HG02938 (cell line): ENCODE data around the gene AHSG.
A peak's percentile ranks its signal among the peaks of the same experiment; 100 is the strongest.
"Not testable (repeated sequence)": the region's sequence is repeated elsewhere in the genome, so short reads cannot be mapped to it uniquely, and the experiment has no call there.

Experiments used
- ATAC-seq: cut with Tn5 transposase; IDR thresholded peaks from one replicate; pipeline ENCODE4 v1.9.1; 2021; ENCODE audit warnings: mild to moderate bottlenecking, moderate library complexity; ENCODE audit not compliant: unreplicated experiment

AHSG gene

GRCh38 chr3:186614597-186615483 lies 2.0 kb downstream of the AHSG start:
- peak; percentile 60 for ATAC-seq

DNA sequence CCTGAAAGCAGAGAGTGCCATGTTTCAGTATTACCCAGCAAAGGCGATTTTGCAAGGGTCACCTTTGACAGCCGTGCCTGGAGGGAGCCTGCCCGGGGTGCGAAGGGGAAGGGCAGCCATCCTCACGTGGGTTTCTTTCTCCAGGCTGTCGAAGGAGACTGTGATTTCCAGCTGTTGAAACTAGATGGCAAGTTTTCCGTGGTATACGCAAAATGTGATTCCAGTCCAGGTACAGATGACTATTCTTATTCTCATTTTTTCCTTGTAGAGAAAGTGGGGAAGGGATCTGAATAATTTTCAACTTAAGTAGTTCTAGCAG lies 3.4 kb downstream of the AHSG start:
- no peak for ATAC-seq

DNA sequence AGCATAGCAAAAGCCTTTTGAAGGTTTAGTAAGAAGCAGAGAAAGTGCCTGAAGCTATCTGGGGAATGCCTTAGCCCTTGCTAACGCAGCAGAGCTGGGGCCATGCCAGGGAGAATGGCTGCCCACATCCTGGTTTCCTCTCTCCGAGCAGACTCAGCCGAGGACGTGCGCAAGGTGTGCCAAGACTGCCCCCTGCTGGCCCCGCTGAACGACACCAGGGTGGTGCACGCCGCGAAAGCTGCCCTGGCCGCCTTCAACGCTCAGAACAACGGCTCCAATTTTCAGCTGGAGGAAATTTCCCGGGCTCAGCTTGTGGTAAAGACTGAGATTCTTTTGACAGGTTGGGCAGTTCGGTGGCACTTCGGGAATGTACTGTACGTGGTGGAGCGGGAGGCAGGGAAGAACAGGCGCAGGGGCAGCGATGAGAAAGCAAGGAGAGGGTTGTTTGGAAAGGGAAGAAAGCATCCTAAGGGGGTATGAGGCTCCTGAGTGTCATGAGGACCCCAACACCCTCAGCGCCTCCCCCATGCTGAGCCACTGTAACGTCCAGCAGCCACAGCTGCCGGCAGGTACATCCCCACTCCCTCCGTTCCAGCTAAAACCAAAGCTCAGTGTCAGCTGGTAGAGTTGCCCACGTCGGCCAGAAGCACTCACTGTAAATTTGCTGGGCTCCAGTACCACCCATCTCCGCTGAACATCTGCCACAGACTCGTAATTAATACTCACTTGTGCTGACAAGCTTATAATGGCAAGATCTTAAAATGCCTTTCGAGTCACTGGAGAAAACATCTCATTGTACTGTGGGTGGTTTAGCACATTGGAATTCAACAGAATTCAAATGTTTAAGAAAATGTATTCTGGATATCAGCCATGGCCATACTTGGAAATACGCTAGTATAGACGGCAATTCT lies 4.4 kb downstream of the AHSG start:
- ATAC-seq, result peak; percentile 87

DNA sequence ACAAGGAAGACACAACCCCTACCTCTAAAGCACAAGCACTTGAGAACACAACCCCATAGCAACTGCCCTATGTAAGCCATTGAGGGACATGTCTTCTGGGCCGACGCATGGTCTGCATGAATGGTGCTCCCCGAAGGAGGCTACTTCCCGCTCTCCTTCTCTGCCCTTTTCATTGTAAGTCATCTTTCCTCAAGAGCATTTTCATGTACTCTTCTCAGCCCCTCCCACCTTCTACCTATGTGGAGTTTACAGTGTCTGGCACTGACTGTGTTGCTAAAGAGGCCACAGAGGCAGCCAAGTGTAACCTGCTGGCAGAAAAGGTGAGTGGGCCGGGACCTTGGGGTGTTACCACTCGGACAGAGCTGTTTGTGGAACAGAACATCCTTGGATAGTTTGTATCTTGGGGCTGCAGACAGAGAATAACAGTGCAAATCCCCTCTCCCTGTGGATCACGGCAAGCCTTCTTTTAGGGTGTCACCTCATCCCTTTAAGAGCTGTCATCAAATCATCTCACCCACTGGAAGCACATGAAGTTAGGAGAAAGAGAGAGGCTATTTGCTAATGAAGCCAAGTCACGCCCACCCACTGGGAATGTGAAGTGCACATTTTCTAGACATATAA lies 5.6 kb downstream of the AHSG start:
- no peak for ATAC-seq

- no peak for ATAC-seq
These were observed 6.9 kb downstream of the AHSG start for GRCh38 chr3:186619787-186620212.

DNA sequence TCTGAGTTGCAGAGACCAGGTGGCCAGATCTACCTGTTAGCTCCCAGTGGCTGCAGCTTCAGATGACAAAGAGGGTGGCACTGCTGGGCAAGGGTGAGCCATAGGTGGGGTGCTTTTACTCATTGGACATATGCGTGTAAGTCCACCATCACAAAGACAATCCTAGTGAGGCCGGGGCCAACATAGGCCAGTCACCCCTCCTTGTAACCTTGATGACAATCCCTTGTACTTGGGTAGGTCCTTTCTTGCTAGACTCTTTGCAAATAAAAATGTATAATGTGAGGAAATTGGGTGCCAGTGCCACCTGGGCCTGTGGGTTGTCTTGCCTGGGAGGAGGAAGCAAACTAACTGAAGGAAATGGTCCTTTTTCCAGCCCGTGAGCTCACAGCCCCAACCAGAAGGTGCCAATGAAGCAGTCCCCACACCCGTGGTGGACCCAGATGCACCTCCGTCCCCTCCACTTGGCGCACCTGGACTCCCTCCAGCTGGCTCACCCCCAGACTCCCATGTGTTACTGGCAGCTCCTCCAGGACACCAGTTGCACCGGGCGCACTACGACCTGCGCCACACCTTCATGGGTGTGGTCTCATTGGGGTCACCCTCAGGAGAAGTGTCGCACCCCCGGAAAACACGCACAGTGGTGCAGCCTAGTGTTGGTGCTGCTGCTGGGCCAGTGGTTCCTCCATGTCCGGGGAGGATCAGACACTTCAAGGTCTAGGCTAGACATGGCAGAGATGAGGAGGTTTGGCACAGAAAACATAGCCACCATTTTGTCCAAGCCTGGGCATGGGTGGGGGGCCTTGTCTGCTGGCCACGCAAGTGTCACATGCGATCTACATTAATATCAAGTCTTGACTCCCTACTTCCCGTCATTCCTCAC lies 7.6 kb downstream of the AHSG start:
- no peak for ATAC-seq

- ATAC-seq, result no peak
These were observed 9.2 kb downstream of the AHSG start for GRCh38 chr3:186621894-186622650.

- no peak for ATAC-seq
These were observed 9.9 kb downstream of the AHSG start for GRCh38 chr3:186622651-186623310.

DNA sequence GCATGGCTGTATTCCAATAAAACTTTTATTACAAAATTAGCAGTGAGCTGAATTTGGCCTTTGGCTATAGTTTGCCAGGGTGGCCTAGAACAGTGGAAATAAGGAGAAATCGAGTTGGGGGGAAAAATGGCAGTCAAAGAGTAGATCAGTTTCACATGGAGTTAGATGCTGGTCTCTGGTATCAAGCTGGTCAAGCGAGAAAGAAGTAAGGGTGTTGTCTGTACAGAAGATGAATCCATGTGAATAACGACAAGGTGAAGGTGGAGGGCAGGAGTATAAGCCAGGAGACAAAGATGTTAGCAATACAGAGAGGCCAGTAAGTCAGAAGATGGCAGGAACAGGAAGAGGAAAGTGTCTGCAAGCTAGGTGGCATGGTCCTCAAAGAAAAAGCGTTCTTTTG lies 11.7 kb downstream of the AHSG start:
- ATAC-seq, result no peak

GRCh38 chr3:186625600-186626042 lies 12.8 kb downstream of the AHSG start:
- ATAC-seq, result no peak

DNA sequence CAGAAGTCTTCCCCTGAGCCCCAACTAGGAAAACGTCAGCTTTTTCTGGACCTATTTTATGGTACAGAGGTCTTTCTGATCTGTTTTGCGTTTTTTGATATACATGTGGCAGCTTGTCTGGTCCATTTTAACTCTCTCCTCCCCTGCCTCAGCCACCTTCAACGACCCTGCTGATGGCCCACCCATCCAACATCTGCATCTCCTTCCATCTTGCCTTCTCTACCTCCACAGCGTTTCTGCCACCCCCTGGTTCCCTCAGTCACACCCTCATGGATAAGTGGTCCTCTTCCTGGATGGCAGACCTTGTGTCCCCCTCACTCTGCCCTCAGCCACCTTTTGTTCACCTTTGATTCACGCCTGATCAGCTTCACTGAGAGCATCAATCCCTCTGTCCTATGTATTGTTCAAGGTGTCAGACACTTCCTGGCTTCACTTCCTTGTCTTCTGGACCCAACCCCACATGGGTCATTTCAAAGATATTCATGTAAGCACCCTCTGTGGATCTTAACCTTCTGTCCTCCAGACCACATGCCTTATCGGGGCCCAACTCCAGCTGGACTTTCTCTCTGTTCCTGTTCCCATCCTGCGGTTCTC lies 13.5 kb downstream of the AHSG start:
- no peak for ATAC-seq

- ATAC-seq, result no peak
These were observed 15.1 kb downstream of the AHSG start for GRCh38 chr3:186627852-186628414.

GRCh38 chr3:186628756-186629155 lies 15.9 kb downstream of the AHSG start:
- ATAC-seq, result no peak

DNA sequence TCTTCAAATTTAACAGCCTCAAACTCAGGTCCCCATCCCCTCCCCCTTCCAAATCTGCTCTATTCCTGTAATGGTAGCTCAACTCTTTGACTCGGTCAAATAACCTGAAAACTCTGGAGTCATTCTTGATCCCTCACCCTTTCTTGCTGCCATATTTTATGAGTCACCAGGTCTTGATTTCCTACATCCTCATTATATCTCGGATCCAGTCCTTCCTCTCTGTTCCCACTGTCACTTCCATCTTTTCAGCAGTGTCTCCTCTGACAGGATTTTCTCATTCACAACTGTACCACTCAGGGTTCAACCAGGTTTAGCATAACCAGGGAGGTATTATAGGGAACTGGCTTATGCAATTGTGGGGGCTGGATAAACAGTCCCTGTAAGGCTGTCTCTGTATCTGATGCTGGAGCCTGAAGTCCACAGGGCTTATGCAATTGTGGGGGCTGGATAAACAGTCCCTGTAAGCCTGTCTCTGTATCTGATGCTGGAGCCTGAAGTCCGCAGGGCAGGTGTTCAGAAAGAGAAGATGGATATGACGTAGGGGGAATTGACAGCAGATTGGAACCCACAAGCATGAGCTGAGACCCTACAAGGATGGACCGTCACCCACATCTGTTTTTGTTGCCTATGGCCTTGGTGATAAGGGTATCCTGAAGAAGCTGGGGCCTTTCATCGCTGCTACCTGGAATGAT lies 18.2 kb downstream of the AHSG start:
- ATAC-seq, result no peak

DNA sequence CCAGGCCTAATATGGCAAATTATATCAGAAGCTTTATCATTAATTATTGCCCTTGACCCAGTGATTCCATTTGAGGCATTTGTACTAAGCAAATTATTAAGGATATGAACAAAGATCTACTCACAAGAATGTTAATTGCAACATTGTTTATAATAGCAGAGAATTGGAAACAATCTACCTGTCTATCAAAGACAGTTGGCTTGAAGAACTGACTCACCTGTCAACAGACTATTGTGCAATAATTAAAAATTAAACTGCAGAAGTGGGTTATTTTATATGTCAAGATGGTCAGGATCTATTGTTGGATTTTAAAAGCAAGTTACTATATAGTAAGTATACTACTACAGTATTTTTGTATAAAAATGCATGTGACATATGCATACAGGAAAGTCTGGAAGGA lies 20.6 kb downstream of the AHSG start:
- no peak for ATAC-seq

GRCh38 chr3:186634207-186634606 lies 21.3 kb downstream of the AHSG start:
- ATAC-seq, result not testable (repeated sequence)

GRCh38 chr3:186635532-186635931 lies 22.7 kb downstream of the AHSG start:
- ATAC-seq, result no peak

DNA sequence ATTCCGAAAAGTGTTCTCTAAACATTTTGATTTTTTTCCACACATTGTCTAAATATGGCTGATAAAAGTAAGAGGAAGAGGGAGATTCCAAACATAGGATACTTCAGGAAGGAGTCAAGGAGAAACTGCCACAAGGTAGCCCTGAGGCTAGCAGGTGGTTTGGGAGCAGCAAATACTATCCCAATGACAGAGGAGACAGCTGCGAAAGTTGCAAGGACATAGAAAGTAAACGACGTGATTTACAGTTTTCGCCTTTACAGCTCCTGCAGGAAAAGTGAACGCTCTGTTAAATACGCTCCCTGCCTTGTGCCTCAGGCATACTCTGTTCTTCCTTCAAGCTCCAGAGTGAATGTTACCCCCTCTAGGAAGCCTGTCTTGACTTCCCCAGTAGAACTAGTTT lies 23.7 kb downstream of the AHSG start:
- no peak for ATAC-seq
